Activated naive CD8-positive, alpha-beta T cell treated with anti-CD3 and anti-CD28 coated beads for 36 hours (primary cell): Measurements from ENCODE around the gene MEIOSIN. TPM values are rescaled to one million over a fixed set of nuclear protein-coding genes. Genes with fewer than 3 reads are reported as not detected.
"Not testable (repeated sequence)": the region's sequence is repeated elsewhere in the genome, so short reads cannot be mapped to it uniquely, and the experiment has no call there.

Source experiments
- DNase-seq: peaks from one replicate; pipeline ENCODE4 v3.0.0; 2021
- H3K27ac Mint-ChIP-seq: one replicate; pipeline ENCODE4 v1.8.0; 2022; ENCODE audit warnings: mild to moderate bottlenecking, moderate library complexity, mixed read lengths
- H3K27me3 Mint-ChIP-seq: one replicate; pipeline ENCODE4 v1.8.0; 2022; ENCODE audit warnings: mild to moderate bottlenecking, mixed read lengths
- H3K36me3 Mint-ChIP-seq: one replicate; pipeline ENCODE4 v1.8.0; 2021; ENCODE audit warnings: mild to moderate bottlenecking, mixed read lengths
- H3K4me1 Mint-ChIP-seq: one replicate; pipeline ENCODE4 v1.8.0; 2021; ENCODE audit warnings: mixed read lengths
- H3K4me3 Mint-ChIP-seq: one replicate; pipeline ENCODE4 v1.8.0; 2022; ENCODE audit warnings: mild to moderate bottlenecking, moderate library complexity, mixed read lengths
- H3K9me3 Mint-ChIP-seq: one replicate; pipeline ENCODE4 v1.8.0; 2022; ENCODE audit warnings: mixed read lengths
- total RNA-seq, 2 experiments: library from RNA; stranded (reverse); gene quantifications; one replicate each; pipeline ENCODE4 v1.2.3, GENCODE V29; 2021

MEIOSIN gene
- total RNA-seq, 2 experiments from 2014 or later: 0.08 TPM

DNA sequence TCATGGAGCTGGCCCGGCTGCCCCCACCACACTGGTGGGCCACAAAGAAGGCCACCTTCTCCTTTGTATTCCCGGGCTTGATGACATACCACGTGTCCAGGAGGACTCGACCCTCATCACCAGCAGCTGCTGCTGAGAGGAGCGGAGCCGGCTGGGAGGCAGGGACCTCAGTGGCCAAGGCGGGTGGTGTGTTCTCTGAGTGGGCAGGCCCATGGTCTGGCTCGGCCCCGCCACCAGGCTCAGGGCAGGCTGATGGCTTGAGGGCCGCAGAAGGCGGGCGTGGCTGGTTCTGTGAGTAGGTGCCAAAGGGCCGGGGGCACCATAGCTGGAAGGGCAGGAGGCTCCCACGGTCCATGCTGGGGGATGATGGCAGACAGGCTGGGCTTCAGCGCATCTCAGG, 20.1 kb upstream of the MEIOSIN start:
- Mint-ChIP-seq H3K36me3 (peaks cover 8% of the 10 kb centered on the region), H3K4me1 (peaks cover 27% of the 10 kb centered on the region), H3K27ac (no peak overlapping the region), H3K4me3 (no peak overlapping the region), H3K27me3 (no peaks in the 10 kb centered on the region), H3K9me3 (no peaks in the 10 kb centered on the region)
- no peak for DNase-seq

DNA sequence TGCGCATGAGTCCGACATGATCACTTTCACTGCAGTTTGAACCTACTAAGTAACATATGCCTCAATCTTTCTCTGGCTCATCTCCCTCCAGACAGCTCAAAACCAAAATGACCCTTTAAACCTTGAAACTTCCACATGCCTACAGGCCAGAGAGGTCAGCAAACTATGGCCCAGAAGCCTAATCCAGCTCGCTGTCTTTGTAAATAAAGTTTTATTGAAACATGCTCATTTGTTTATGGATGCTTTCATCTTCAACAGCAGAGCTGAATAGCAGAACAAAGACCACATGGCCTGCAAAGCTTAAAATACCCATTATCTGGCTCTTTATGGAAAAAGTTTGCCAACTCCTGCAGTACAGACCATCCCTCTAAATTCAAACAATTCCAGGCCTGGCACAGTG, 18.1 kb upstream of the MEIOSIN start:
- no peak overlapping the region for H3K27ac Mint-ChIP-seq
- no peak for DNase-seq
- H3K36me3 Mint-ChIP-seq: peaks cover 14% of the 10 kb centered on the region
- peaks cover 35% of the 10 kb centered on the region for H3K4me1 Mint-ChIP-seq
- no peaks in the 10 kb centered on the region for H3K27me3 Mint-ChIP-seq
- no peaks in the 10 kb centered on the region for H3K9me3 Mint-ChIP-seq
- no peak overlapping the region for H3K4me3 Mint-ChIP-seq

DNA sequence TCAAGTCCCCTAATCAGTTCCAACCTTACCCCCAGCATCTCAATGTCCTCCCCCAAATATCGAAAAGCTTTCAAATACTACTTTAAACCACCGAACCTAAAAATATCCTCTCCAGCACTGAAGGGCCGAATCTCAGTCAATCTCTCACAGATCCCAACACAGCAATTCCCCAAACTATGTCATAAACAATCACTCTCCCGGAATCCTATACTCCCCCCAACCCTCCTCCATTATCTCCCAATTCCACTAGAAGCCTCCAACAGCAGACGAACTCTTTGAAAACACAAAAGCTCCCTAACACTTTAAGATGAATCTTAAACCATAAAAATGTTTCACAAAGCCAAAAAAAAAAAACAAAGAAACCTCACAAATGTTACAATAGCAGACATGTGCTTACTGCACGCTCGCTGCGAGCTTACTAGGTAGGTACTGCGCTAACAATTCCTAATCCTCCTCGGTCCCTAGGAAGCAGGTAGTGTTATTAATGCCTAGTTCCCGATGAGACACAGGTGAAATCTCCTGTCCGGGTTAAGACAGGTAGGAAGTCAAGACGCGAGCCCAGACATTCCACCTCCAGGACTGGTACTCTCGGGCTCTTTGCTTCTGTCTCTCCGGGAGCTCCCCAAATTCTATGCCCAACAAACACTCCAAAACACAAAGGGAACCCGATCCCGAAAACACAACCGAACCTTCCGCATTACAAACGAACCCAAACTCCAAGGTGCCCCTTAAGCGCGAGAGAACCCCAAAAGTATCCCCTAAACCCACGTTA, 16.7 kb upstream of the MEIOSIN start:
- Mint-ChIP-seq H3K27ac (peak overlapping the region; percentile 95), H3K9me3 (no peaks in the 10 kb centered on the region), H3K36me3 (peaks cover 18% of the 10 kb centered on the region), H3K4me1 (peaks cover 34% of the 10 kb centered on the region), H3K27me3 (no peaks in the 10 kb centered on the region), H3K4me3 (peak overlapping the region; percentile 91)
- DNase-seq: no peak

DNA sequence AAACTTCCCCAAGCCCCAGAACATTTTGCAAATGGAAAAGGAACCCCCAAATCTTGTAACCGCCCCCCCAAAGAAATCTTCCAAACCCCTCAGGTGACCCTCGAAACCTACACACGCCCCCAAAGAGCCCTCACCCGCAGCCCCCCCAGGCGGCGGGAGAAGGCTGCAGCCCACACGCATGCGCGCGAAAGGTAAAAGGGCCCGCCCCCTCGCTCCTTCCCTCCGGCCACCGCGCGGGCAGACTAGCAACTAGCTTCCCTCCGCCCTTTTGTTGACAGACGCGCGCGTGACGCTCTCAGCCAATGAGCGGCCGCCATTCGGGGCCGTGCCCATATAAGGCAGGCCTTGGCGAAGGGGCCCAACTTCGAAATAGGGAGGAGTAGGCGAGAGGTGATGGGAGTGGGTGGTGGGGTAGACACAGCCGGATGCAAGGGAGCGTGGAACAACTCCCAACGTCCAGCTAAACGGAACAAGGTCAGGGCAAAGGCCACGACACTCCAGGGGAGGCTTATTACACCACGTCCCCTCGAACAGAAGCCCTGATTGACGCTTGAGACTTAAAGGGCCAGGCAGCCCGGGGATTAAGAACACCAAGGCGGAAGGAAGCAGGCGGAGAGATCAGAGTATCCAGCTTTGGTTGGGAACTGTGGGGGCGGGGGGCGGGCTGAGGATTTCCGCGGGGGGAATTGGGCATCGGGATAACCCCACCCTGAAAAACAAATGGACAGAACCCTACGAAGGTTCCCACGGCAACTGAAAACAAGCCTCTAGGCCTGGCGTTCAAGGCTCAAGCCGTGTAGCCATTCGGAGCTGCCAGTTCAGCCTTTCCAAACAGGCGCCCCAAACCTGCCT, 15.9 kb upstream of the MEIOSIN start:
- Mint-ChIP-seq H3K27me3 (no peaks in the 10 kb centered on the region), H3K27ac (peak overlapping the region; percentile 95), H3K4me3 (peak overlapping the region; percentile 91), H3K4me1 (peaks cover 34% of the 10 kb centered on the region), H3K9me3 (no peaks in the 10 kb centered on the region), H3K36me3 (peaks cover 22% of the 10 kb centered on the region)
- peak; percentile 99 for DNase-seq

DNA sequence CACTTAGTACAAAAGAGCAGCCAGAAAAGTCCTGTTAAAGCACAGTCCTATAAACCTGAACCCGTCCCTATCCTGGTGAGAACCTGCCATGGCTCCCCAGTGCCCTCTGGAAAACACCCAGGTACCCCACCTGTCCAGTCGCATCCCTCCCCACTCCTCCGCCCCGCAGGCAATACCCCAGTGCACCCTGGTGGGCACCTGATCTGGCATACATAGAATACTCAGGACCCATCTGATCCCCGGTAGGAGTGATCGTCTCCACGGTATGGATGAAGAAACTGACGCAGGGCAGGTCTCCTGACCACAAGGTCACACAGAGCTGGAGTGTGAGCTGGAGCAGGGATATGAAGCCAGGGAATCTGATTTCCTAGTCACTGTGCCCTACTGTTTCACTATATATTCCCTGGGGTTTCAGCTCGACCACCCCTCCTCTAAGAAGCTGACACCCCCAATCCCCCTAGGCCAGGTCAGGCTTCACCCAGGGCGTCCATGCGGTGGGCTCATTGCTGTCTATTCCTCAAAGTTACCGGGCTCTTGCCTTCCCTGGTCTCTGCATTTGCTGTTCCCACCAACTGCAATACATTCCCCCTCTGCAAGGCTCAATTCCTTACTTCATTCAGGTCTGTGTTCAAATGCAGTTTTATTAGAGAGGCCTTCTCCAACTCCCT, 15.1 kb upstream of the MEIOSIN start:
- peaks cover 23% of the 10 kb centered on the region for H3K36me3 Mint-ChIP-seq
- DNase-seq: no peak
- H3K4me1 Mint-ChIP-seq: peaks cover 36% of the 10 kb centered on the region
- peak overlapping the region; percentile 91 for H3K4me3 Mint-ChIP-seq
- peak overlapping the region; percentile 95 for H3K27ac Mint-ChIP-seq
- no peaks in the 10 kb centered on the region for H3K27me3 Mint-ChIP-seq
- no peaks in the 10 kb centered on the region for H3K9me3 Mint-ChIP-seq

DNA sequence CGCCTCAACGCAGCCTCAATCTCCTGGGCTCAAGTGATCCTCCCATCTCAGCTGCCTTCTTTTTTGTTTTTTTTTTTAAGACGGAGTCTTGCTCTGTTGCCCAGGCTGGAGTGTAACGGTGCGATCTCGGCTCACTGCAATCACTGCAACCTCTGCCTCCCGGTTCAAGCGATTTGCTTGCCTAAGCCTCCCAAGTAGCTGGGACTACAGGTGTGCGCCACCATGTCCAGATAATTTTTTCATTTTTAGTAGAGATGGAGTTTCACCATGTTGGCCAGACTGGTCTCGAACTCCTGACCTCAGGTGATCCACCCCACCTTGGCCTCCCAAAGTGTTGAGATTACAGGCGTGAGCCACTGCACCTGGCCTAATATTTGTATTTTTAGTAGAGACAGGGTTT, 13.2 kb upstream of the MEIOSIN start:
- H3K9me3 Mint-ChIP-seq, H3K4me3 Mint-ChIP-seq, DNase-seq, H3K27ac Mint-ChIP-seq, H3K27me3 Mint-ChIP-seq: not testable (repeated sequence)
- Mint-ChIP-seq H3K36me3 (peaks cover 29% of the 10 kb centered on the region), H3K4me1 (peaks cover 34% of the 10 kb centered on the region)

DNA sequence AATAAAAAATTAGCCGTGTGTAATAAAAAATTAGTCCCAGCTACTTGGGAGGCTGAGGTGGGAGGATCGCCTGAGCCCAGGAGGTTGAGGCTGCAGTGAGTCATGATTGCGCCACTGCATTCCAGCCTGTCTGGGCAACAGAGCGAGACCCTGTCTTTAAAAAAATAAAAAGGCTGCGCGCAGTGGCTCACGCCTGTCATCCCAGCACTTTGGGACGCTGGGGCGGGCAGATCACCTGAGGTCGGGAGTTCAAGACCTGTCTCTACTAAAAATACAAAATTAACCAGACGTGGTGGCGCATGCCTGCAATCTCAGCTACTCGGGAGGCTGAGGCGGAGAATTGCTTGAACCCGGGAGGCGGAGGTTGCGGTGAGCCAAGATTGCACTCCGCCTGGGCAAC, 4.6 kb upstream of the MEIOSIN start:
- not testable (repeated sequence) for H3K27me3 Mint-ChIP-seq, H3K36me3 Mint-ChIP-seq, H3K9me3 Mint-ChIP-seq, DNase-seq, H3K27ac Mint-ChIP-seq, H3K4me3 Mint-ChIP-seq
- peaks cover 29% of the 10 kb centered on the region for H3K4me1 Mint-ChIP-seq

DNA sequence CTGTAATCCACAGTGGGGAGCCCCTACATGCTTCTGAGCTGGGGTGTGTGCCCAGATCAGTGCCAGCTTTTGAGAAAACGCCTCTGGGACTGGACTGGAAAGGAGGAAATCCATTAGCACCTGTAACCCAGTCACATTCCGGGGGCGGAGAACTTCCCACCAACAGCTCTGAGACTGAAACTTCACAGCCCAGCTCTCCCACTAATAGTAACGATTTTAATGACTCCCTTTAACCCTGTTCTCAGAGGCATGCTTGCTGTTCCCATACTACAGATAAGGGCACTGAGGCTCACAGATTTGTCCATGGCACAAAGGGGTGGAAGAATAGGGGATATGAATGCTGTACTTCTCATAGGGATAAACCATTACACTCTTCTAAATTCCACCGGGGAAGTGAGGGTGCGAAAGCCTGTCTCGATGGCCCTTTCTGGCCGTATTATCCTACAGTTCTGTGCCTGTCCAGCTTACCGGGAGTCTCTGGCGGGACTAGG, 3.4 kb upstream of the MEIOSIN start:
- H3K27ac Mint-ChIP-seq: peak overlapping the region; percentile 83
- no peaks in the 10 kb centered on the region for H3K27me3 Mint-ChIP-seq
- peak; percentile 17 for DNase-seq
- peak overlapping the region; percentile 93 for H3K4me3 Mint-ChIP-seq
- H3K36me3 Mint-ChIP-seq: no peaks in the 10 kb centered on the region
- no peaks in the 10 kb centered on the region for H3K9me3 Mint-ChIP-seq
- H3K4me1 Mint-ChIP-seq: peaks cover 24% of the 10 kb centered on the region

DNA sequence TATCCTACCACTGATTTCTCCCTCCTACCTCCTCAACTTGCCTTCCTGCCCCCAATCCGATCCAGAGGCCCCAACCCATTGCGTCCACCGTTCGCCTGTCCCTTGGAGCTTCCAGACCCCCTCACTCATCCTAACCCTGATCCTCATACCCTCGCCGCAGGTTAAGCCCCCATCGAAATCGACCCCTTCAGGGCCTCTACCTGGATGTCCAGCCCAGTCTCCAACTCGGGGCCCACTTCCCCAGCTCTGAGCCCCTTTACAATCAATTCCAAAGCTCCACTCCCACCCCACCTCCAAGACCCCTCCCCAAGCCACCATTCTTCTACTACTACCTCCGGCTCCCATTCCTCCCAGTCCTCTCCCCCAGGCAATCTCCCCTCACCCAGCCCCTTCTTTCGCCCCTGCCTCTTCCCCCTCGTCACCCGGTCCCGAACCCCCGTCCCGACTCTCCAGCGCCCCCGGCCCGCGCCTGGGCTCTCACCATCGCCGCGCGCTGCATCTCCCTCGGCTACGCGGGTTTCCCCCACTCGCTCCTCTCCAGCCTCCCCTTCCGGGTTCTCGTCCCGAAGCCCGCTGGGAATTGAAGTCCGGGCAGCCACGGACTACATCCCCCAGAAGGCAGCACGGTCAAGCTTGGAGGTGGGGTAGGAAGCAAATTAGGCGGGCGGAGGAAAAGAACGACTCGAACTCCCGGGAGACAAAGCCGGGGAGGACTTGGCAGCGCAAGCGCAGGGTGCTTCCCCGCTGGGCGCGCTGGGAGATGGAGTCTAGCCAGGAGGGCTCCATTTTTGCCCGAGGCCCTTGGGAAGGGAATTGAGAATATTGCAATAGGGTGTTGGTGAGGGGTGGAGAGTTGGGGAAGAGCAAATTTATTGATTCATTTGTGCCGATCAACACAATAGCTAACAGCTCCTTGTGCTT, 2.6 kb upstream of the MEIOSIN start, which contains the start of gene FBXO46:
TSS of gene FBXO46 (minus strand) at position 529 of the 921 bp plus-strand sequence. CDS start 17,401 bp downstream, outside the sequence.
- H3K27ac Mint-ChIP-seq: peak within 1 kb of the TSS; percentile 83
- peak; percentile 94 for DNase-seq
- peaks cover 24% of the 10 kb centered on the region for H3K4me1 Mint-ChIP-seq
- H3K27me3 Mint-ChIP-seq: no peaks in the 10 kb centered on the region
- no peaks in the 10 kb centered on the region for H3K36me3 Mint-ChIP-seq
- H3K4me3 Mint-ChIP-seq: peak within 1 kb of the TSS; percentile 93
- no peaks in the 10 kb centered on the region for H3K9me3 Mint-ChIP-seq

DNA sequence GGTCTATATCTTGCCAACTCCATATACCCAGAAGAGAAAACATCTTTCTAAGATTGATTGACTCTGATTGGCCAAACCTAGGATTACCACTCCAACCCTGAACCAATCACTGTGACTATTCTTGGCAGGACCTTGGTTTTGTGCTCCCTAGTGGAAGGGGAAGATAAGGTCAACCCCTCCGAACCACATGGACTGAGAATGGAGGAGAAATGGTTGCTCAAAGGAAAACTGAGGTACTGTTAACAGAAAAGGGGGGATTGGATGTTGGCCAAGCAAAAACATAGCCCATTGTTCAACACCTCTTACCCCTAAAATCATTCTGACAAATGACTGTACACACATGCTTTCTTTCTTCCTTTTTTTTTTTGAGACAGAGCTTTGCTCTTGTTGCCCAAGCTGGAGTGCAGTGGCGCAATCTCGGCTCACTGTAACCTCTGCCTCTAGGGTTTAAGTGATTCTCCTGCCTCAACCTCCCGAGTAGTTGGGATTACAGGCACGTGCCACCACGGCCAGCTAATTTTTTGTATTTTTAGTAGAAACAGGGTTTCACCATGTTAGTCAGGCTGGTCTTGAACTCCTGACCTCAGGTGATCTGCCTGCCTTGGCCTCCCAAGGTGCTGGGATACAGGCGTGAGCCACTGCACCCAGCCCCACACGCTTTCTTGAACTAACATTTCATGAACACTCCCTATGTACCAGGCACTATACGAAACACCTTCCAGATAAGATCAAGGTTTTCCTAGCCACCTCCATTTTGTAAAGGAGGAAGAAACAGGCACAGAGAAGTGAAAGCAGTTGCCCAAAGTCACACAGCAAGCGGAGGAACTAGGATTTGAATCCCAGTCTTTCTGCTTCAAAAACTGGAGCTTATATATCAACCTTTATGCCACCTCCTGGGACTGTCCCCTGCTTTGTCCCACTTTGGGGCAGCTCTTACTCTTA, 6.5 kb downstream of the MEIOSIN start:
- no peaks in the 10 kb centered on the region for H3K4me1 Mint-ChIP-seq
- no peaks in the 10 kb centered on the region for H3K27me3 Mint-ChIP-seq
- no peak for DNase-seq
- no peaks in the 10 kb centered on the region for H3K9me3 Mint-ChIP-seq
- no peaks in the 10 kb centered on the region for H3K36me3 Mint-ChIP-seq
- H3K27ac Mint-ChIP-seq: no peak overlapping the region
- H3K4me3 Mint-ChIP-seq: no peak overlapping the region

DNA sequence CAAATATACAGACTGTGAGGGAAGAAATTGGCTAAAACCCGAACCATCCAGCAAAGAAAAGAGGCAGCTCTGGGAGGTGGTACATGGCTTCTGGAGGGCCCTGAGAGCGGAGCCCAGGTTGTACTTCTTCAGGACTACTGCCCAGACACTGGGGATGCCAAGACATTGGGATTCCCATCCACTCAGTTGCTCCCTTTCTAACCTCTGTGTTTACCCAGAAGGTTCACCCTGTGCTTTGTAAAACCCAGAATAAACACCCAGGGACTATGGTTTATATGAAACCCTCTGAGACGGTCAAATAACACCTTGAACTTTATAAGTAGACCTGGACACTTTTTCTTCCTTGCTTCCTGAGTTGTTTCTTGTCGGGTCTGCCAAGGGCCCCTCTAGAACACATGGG, 9.7 kb downstream of the MEIOSIN start:
- Mint-ChIP-seq H3K4me3 (no peak overlapping the region), H3K27me3 (peaks cover 10% of the 10 kb centered on the region), H3K4me1 (no peaks in the 10 kb centered on the region), H3K36me3 (no peaks in the 10 kb centered on the region), H3K9me3 (no peaks in the 10 kb centered on the region), H3K27ac (no peak overlapping the region)
- DNase-seq: no peak

DNA sequence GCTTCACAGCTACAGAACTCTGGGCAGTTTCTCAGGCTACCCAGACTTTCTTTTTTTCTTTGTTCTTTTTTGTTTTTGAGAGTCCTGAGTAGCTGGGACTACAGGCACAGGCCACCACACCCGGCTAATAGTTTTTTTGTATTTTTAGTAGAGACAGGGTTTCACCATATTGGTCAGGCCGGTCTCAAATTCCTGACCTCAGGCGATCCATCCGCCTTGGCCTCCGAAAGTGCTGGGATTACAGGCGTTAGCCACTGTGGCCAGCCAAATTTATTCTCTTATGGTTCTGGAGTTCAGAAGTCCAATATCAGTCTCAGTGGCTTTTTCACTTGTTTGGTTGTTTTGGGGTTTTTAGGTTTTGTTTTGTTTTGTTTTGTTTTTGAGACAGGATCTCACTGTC, 12.4 kb downstream of the MEIOSIN start:
- Mint-ChIP-seq H3K4me1 (no peaks in the 10 kb centered on the region), H3K4me3 (no peak overlapping the region), H3K27ac (no peak overlapping the region), H3K9me3 (no peaks in the 10 kb centered on the region), H3K27me3 (peaks cover 10% of the 10 kb centered on the region), H3K36me3 (no peaks in the 10 kb centered on the region)
- DNase-seq: no peak

DNA sequence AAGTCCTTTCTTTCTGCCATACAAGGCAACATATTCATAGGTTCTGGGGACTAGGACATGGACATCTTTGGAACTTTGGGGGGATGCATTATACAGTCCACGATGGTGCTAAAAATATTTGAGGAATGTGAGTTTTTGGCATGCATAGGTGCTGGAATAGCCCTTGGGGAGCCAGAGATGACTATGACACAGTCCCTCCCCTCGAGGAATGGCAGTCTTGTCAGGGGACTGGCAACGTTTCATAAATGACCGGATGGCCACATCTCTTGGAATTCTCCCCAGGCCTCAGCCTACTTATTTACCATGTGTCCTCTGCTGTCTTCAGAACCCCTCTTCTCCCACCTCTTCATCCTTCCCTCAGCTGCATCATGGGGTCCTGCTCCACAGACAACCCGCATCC, 13.6 kb downstream of the MEIOSIN start:
- DNase-seq: no peak
- Mint-ChIP-seq H3K4me3 (no peak overlapping the region), H3K27ac (no peak overlapping the region), H3K4me1 (no peaks in the 10 kb centered on the region), H3K9me3 (no peaks in the 10 kb centered on the region), H3K36me3 (no peaks in the 10 kb centered on the region), H3K27me3 (peaks cover 10% of the 10 kb centered on the region)
